ENCODE results near the gene ATP2B2. TPM values are rescaled to one million over a fixed set of nuclear protein-coding genes. Genes with fewer than 3 reads are reported as not detected.

The ATP2B2 gene
- total and polyA plus RNA-seq, 2 donors (not counting 1 experiment from before 2014, with no cell fraction given) = not detected

GRCh38 chr3:10552631-10552943 lies 47.2 kb upstream of the ATP2B2 start:
- TF ChIP-seq EZH2 (IDR thresholded peaks at IDR 0.05; ENCODE audit: borderline replicate concordance, insufficient read depth, low read depth, low read length, poor library complexity, severe bottlenecking) (no peak), CTCF (IDR thresholded peaks at IDR 0.05) (no peak)
- POLR2A ChIA-PET = no interaction called here
- WGBS (ENCODE audit: insufficient coverage) = 71% methylated on average over 1 of the region's 1 CpG
- Mint-ChIP-seq H3K9me3 (ENCODE audit: insufficient read depth) (no peaks in the 10 kb centered on the region), H3K27me3 (peaks cover 19% of the 10 kb centered on the region), H3K4me1 (peaks cover 7% of the 10 kb centered on the region), H3K4me3 (peak overlapping the region; percentile 16), H3K27ac (no peak overlapping the region)
- Histone ChIP-seq H3K36me3 (replicated peaks in 1 of 2; ENCODE audit: control extremely low read depth in 1 of 2, control insufficient read depth in 1 of 2, extremely low read depth in 1 of 2, insufficient read depth in 2 of 2, low read length in 1 of 2) (no peaks in the 10 kb centered on the region), H3K9me3 (ENCODE audit: control extremely low read depth in 1 of 3, control insufficient read depth in 2 of 3, insufficient read depth in 1 of 3, low read length in 2 of 3) (no peaks in the 10 kb centered on the region), H3K27ac (ENCODE audit: low read length in 2 of 2) (no peak overlapping the region), H3K4me3 (ENCODE audit: control extremely low read depth in 1 of 5, extremely low read depth in 1 of 5, insufficient read depth in 1 of 5, low read depth in 2 of 5, low read length in 4 of 5) (no peak overlapping the region), H3K4me2 (replicated peaks; ENCODE audit: low read depth, low read length, poor library complexity, severe bottlenecking) (no peak overlapping the region), H3K79me2 (ENCODE audit: control insufficient read depth, insufficient read depth, low read length) (no peaks in the 10 kb centered on the region), H3K27me3 (replicated peaks in 1 of 4; ENCODE audit: control extremely low read depth in 1 of 4, control insufficient read depth in 3 of 4, insufficient read depth in 4 of 4, low read length in 3 of 4) (peaks cover 0 to 8% (median 0%) of the 10 kb centered on the region in 4 experiments), H3K9ac (ENCODE audit: low read length) (no peak overlapping the region), H4K20me1 (ENCODE audit: control insufficient read depth, insufficient read depth, low read length, poor library complexity, severe bottlenecking) (no peaks in the 10 kb centered on the region), H3K4me1 (ENCODE audit: control insufficient read depth in 2 of 2, insufficient read depth in 2 of 2, low read length in 2 of 2) (peaks cover 0 to 11% of the 10 kb centered on the region in 2 donors), H2AFZ (ENCODE audit: insufficient read depth, low read depth, low read length, poor library complexity, severe bottlenecking) (peak overlapping the region; percentile 16)
- CTCF ChIA-PET = no interaction called here
- DNase-seq (no peak), ATAC-seq (ENCODE audit: low read depth) (no peak)
- intact Hi-C loops (cut with micrococcal nuclease) = no loop called here

- peaks cover 0 to 11% of the 10 kb centered on the region in 2 donors for H3K4me1 ChIP-seq (ENCODE audit: control insufficient read depth in 2 of 2, insufficient read depth in 2 of 2, low read length in 2 of 2)
- peaks cover 21% of the 10 kb centered on the region for H3K27me3 Mint-ChIP-seq
- no peak overlapping the region for H3K27ac Mint-ChIP-seq
- intact Hi-C loops (cut with micrococcal nuclease) = no loop called here
- peak overlapping the region; percentile 16 for H3K4me3 Mint-ChIP-seq
- H3K27me3 ChIP-seq (replicated peaks in 1 of 4; ENCODE audit: control extremely low read depth in 1 of 4, control insufficient read depth in 3 of 4, insufficient read depth in 4 of 4, low read length in 3 of 4) = peaks cover 0 to 4% (median 0%) of the 10 kb centered on the region in 4 experiments
- peak overlapping the region; percentile 11 for H3K4me2 ChIP-seq (replicated peaks; ENCODE audit: low read depth, low read length, poor library complexity, severe bottlenecking)
- POLR2A ChIA-PET = no interaction called here
- peak; percentile 51 for ATAC-seq (ENCODE audit: low read depth)
- no peaks in the 10 kb centered on the region for H3K79me2 ChIP-seq (ENCODE audit: control insufficient read depth, insufficient read depth, low read length)
- WGBS (ENCODE audit: insufficient coverage) = 45% methylated on average over 13 of the region's 19 CpGs
- peak; percentile 11 for DNase-seq
- H3K36me3 ChIP-seq (replicated peaks in 1 of 2; ENCODE audit: control extremely low read depth in 1 of 2, control insufficient read depth in 1 of 2, extremely low read depth in 1 of 2, insufficient read depth in 2 of 2, low read length in 1 of 2) = no peaks in the 10 kb centered on the region
- H2AFZ ChIP-seq (ENCODE audit: insufficient read depth, low read depth, low read length, poor library complexity, severe bottlenecking) = peak overlapping the region; percentile 16
- no peaks in the 10 kb centered on the region for H3K9me3 Mint-ChIP-seq (ENCODE audit: insufficient read depth)
- no peak overlapping the region for H3K4me3 ChIP-seq (ENCODE audit: control extremely low read depth in 1 of 5, extremely low read depth in 1 of 5, insufficient read depth in 1 of 5, low read depth in 2 of 5, low read length in 4 of 5)
- H3K4me1 Mint-ChIP-seq = peaks cover 7% of the 10 kb centered on the region
- no peak overlapping the region for H3K9ac ChIP-seq (ENCODE audit: low read length)
- TF ChIP-seq CTCF (IDR thresholded peaks at IDR 0.05) = no peak
- TF ChIP-seq EZH2 (IDR thresholded peaks at IDR 0.05; ENCODE audit: borderline replicate concordance, insufficient read depth, low read depth, low read length, poor library complexity, severe bottlenecking) = no peak
- H3K27ac ChIP-seq (ENCODE audit: low read length in 2 of 2) = no peak overlapping the region
- H3K9me3 ChIP-seq (ENCODE audit: control extremely low read depth in 1 of 3, control insufficient read depth in 2 of 3, insufficient read depth in 1 of 3, low read length in 2 of 3) = no peaks in the 10 kb centered on the region
- H4K20me1 ChIP-seq (ENCODE audit: control insufficient read depth, insufficient read depth, low read length, poor library complexity, severe bottlenecking) = no peaks in the 10 kb centered on the region
- CTCF ChIA-PET = no interaction called here
Measured at GRCh38 chr3:10551821-10552630, 46.6 kb upstream of the ATP2B2 start.

All from B cell (primary cell).